OCI-LY7 (cell line): ENCODE results near the gene SMIM8. TPM values are rescaled to one million over a fixed set of nuclear protein-coding genes. Genes with fewer than 3 reads are reported as not detected.

Experiments used
- BruUV-seq: library from RNA; stranded (reverse); fragments of 400-500 nt; replicated peaks from 2 replicates; lab custom pipeline; 2021; lab: Mats Ljungman, UMichigan
- CTCF ChIA-PET: fragments of 300-600 bp; sonication (Branson Sonifier 250); formaldehyde crosslinking; loops from one replicate; lab custom pipeline; 2022; ENCODE audit warnings: antibody characterized with exemption; ENCODE audit not compliant: unreplicated experiment; lab: Charles Lee
- POLR2A ChIA-PET: fragments of 300-600 bp; sonication (Branson Sonifier 250); formaldehyde crosslinking; loops from one replicate; lab custom pipeline; 2022; ENCODE audit warnings: antibody characterized with exemption; lab: Charles Lee
- DNase-seq: peaks from one replicate; pipeline ENCODE4 v3.0.0-alpha.2; 2015; ENCODE audit warnings: low spot score
- H2AFZ ChIP-seq: fragments of 200-600 bp; sonication (generic), shearing (Covaris generic); 2 replicates; pipeline ENCODE4 v1.6.1; 2014; ENCODE audit warnings: mild to moderate bottlenecking, antibody characterized with exemption, low read length, moderate library complexity
- H3K27ac ChIP-seq: fragments of 200-600 bp; sonication (generic); 2 replicates; pipeline ENCODE4 v1.5.1; 2014; ENCODE audit warnings: mixed run types, low read depth, mild to moderate bottlenecking, moderate library complexity, low read length, inconsistent platforms; ENCODE audit not compliant: poor library complexity, severe bottlenecking
- H3K36me3 ChIP-seq: fragments of 200-600 bp; sonication (generic); 2 replicates; pipeline ENCODE4 v1.6.1; 2014; ENCODE audit warnings: mild to moderate bottlenecking, antibody characterized with exemption, low read length, moderate library complexity, mixed read lengths; ENCODE audit not compliant: insufficient read depth
- H3K4me1 ChIP-seq: fragments of 200-600 bp; sonication (generic); 2 replicates; pipeline ENCODE4 v1.5.1; 2014; ENCODE audit warnings: mild to moderate bottlenecking, low read length; ENCODE audit not compliant: insufficient read depth, poor library complexity, severe bottlenecking
- H3K4me2 ChIP-seq: fragments of 200-600 bp; sonication (generic); 2 replicates; pipeline ENCODE4 v1.6.1; 2014; ENCODE audit warnings: mild to moderate bottlenecking, low read length
- H3K4me3 ChIP-seq: fragments of 200-600 bp; sonication (generic); 2 replicates; pipeline ENCODE4 v1.5.1; 2014; ENCODE audit warnings: mild to moderate bottlenecking, low read depth, low read length; ENCODE audit not compliant: poor library complexity, severe bottlenecking
- H3K79me2 ChIP-seq: fragments of 200-600 bp; sonication (generic); 2 replicates; pipeline ENCODE4 v1.6.1; 2016; ENCODE audit warnings: low read depth, mild to moderate bottlenecking, low read length, moderate library complexity, mixed read lengths; ENCODE audit not compliant: insufficient read depth
- H3K9me2 ChIP-seq: fragments of 200-600 bp; sonication (generic); 2 replicates; pipeline ENCODE4 v1.6.1; 2016; ENCODE audit warnings: mild to moderate bottlenecking, low read length, mixed read lengths; ENCODE audit not compliant: insufficient read depth
- H3K9me3 ChIP-seq: fragments of 200-600 bp; sonication (generic); 2 replicates; pipeline ENCODE4 v1.6.1; 2014; ENCODE audit warnings: mild to moderate bottlenecking, mixed run types, low read length, mixed read lengths
- H4K20me1 ChIP-seq: fragments of 200-600 bp; sonication (generic); 2 replicates; pipeline ENCODE4 v1.6.1; 2014; ENCODE audit warnings: mild to moderate bottlenecking, antibody characterized with exemption, low read length, moderate library complexity, mixed read lengths; ENCODE audit not compliant: insufficient read depth
- EZH2phosphoT487 ChIP-seq: fragments of 200-600 bp; sonication (generic); IDR thresholded peaks from 2 replicates; pipeline ENCODE4 v1.6.1; 2018; ENCODE audit warnings: low read depth, borderline replicate concordance, mild to moderate bottlenecking, mixed run types, antibody characterized with exemption, low read length, moderate library complexity, mixed read lengths
- intact Hi-C: fragments of 100-400 bp; cut with micrococcal nuclease; formaldehyde crosslinking; loops from one replicate; pipeline ENCODE4 v1.10.0; 2022; ENCODE audit not compliant: unreplicated experiment
- total RNA-seq, 2 experiments: library from RNA; depleted of rRNA in 1 of 2; stranded (reverse); fragments of >200 nt in 1 of 2; shearing (Covaris generic) in 1 of 2; gene quantifications; 2 replicates each; pipeline ENCODE4 v1.2.3, GENCODE V29; 2014 to 2022
- TF ChIP-seq, protein P1 (sequence below): fragments of 200-600 bp; sonication (generic); conservative IDR thresholded peaks from 2 replicates; pipeline ENCODE4 v1.5.1; 2014; ENCODE audit warnings: mild to moderate bottlenecking, antibody characterized with exemption, low read length, moderate library complexity, mixed read lengths

SMIM8 gene
- total RNA-seq, 2 experiments from 2014 or later: 6.6 to 12.5 TPM

DNA sequence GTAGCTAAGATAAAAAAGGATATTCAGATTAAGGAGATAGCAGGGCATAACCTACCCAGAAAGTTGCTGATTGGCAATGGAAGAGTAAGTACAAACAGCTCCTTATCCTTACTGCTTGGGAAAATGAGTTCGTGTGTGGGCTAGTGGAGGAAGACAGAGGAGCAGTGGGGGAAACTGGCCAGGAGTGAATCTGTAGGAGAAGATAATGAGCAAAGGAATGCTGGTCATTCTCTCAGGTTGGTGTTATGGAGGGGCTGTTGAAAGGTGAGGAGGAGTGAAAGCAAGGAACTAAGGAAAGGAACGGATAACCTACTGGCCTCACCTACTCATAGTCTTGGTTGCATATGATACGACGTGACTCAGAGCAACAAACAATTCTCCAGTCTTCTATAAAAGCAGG is 14.0 kb downstream of the SMIM8 start:
- Histone ChIP-seq H3K4me2 (no peak overlapping the region), H3K9me3 (no peaks in the 10 kb centered on the region)
- intact Hi-C loops: no loop called here

DNA sequence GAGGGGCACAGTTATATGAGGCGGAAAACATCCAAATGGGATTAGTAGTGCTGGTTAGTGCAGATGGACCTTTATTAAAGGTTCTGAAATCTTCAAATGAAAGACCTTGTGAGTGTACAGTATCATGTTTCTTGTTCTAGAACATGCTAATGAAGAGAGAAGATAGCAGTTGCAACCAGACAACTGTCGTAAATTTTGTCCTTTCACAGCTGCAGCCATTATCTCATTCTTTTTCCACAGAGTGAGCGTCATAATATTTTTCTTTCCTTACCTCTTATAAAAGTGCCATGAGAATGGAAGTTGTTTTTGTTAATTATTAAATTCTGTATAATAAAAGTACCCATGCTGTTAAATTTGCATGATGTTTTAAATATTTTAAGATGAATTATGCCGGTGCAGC is 17.8 kb downstream of the SMIM8 start:
- TF ChIP-seq, protein P1, sequence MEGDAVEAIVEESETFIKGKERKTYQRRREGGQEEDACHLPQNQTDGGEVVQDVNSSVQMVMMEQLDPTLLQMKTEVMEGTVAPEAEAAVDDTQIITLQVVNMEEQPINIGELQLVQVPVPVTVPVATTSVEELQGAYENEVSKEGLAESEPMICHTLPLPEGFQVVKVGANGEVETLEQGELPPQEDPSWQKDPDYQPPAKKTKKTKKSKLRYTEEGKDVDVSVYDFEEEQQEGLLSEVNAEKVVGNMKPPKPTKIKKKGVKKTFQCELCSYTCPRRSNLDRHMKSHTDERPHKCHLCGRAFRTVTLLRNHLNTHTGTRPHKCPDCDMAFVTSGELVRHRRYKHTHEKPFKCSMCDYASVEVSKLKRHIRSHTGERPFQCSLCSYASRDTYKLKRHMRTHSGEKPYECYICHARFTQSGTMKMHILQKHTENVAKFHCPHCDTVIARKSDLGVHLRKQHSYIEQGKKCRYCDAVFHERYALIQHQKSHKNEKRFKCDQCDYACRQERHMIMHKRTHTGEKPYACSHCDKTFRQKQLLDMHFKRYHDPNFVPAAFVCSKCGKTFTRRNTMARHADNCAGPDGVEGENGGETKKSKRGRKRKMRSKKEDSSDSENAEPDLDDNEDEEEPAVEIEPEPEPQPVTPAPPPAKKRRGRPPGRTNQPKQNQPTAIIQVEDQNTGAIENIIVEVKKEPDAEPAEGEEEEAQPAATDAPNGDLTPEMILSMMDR: no peak
- no peak for TF ChIP-seq EZH2phosphoT487
- Histone ChIP-seq H3K9me2 (no peaks in the 10 kb centered on the region), H3K4me2 (no peak overlapping the region), H3K4me1 (no peaks in the 10 kb centered on the region), H3K36me3 (0 out of 2 replicates have a peak, but pooled peaks cover 3% of the 10 kb centered on the region), H4K20me1 (no peaks in the 10 kb centered on the region), H2AFZ (no peak overlapping the region), H3K27ac (no peak overlapping the region), H3K79me2 (no peaks in the 10 kb centered on the region), H3K9me3 (no peaks in the 10 kb centered on the region), H3K4me3 (no peak overlapping the region)
- DNase-seq: no peak
- BruUV-seq: no TSS peak
- ChIA-PET POLR2A (interaction anchor here (0.7 to 0.8 kb wide), 2 partner anchors 9 to 276 kb away, joined by 3 read pairs; no protein-coding TSS in a partner anchor), CTCF (no interaction called here)
- intact Hi-C loops: no loop called here

More for the DNA sequence above, 14.0 kb downstream of the SMIM8 start:
- H3K4me1 ChIP-seq: peaks cover 18% of the 10 kb centered on the region
- no peaks in the 10 kb centered on the region; the same call in 1 of the 2 replicates for H3K79me2 ChIP-seq
- no peak overlapping the region for H3K4me3 ChIP-seq
- CTCF ChIA-PET: no interaction called here
- no peak for TF ChIP-seq EZH2phosphoT487
- TF ChIP-seq, protein P1: no peak
- no peaks in the 10 kb centered on the region for H3K9me2 ChIP-seq
- POLR2A ChIA-PET: interaction anchor here (0.6 kb wide), 2 partner anchors 17 to 60 kb away, joined by 3 to 4 read pairs; no protein-coding TSS in a partner anchor
- no peak overlapping the region for H3K27ac ChIP-seq
- DNase-seq: no peak
- no TSS peak for BruUV-seq
- H2AFZ ChIP-seq: no peak overlapping the region
- H3K36me3 ChIP-seq: peaks cover 3% of the 10 kb centered on the region; the same call in 1 of the 2 replicates
- no peaks in the 10 kb centered on the region for H4K20me1 ChIP-seq

DNA sequence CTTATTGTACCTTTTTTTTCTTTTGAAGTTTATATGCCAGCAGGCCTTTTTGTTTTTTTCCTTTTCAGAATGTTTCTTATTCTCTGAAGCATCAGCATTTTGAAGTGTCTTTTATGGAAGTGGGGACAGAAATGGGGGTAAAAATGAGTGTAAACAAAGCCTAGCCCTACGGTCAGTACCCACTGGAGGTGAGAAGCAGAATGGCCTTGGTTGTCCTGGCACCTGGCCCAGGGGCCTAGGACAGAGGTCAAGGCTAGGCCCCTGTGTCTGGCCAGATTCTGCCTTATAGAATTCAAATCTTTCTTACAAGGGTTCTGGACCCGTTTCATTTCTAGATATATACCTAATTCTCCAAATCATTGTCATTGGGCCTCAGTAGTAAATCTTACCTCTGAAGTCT is 18.8 kb downstream of the SMIM8 start:
- H4K20me1 ChIP-seq: no peaks in the 10 kb centered on the region
- no peaks in the 10 kb centered on the region for H3K9me2 ChIP-seq
- no peak for TF ChIP-seq EZH2phosphoT487
- TF ChIP-seq, protein P1: no peak
- H3K36me3 ChIP-seq: 0 out of 2 replicates have a peak, but pooled peaks cover 3% of the 10 kb centered on the region
- no peaks in the 10 kb centered on the region for H3K79me2 ChIP-seq
- no peak overlapping the region for H3K27ac ChIP-seq
- H3K4me2 ChIP-seq: no peak overlapping the region
- intact Hi-C loops: no loop called here
- ChIA-PET CTCF (no interaction called here), POLR2A (no interaction called here)
- DNase-seq: no peak
- H2AFZ ChIP-seq: no peak overlapping the region
- no peaks in the 10 kb centered on the region for H3K4me1 ChIP-seq
- H3K4me3 ChIP-seq: no peak overlapping the region
- no TSS peak for BruUV-seq
- no peaks in the 10 kb centered on the region for H3K9me3 ChIP-seq
